HUES6 (cell line): Measurements from ENCODE around the gene CELA2B.
"Not testable (repeated sequence)": the region's sequence is repeated elsewhere in the genome, so short reads cannot be mapped to it uniquely, and the experiment has no call there.

Source experiments
- H3K27ac ChIP-seq: 2 replicates; pipeline ENCODE4 v1.7.0; 2013; ENCODE audit warnings: low read depth, mild to moderate bottlenecking, low read length, inconsistent platforms
- H3K27me3 ChIP-seq: 2 replicates; pipeline ENCODE4 v1.6.1; 2013; ENCODE audit warnings: low read length; ENCODE audit not compliant: control insufficient read depth, insufficient read depth
- H3K36me3 ChIP-seq: 2 replicates; pipeline ENCODE4 v1.6.1; 2013; ENCODE audit warnings: low read length; ENCODE audit not compliant: control insufficient read depth, insufficient read depth
- H3K4me1 ChIP-seq: 2 replicates; pipeline ENCODE4 v1.6.1; 2013; ENCODE audit warnings: low read length; ENCODE audit not compliant: control insufficient read depth, insufficient read depth
- H3K4me3 ChIP-seq: 2 replicates; pipeline ENCODE4 v1.5.1; 2013; ENCODE audit warnings: low read depth, low read length
- H3K9ac ChIP-seq: one replicate; pipeline ENCODE4 v1.6.1; 2013; ENCODE audit warnings: mild to moderate bottlenecking, low read length
- H3K9me3 ChIP-seq: 2 replicates; pipeline ENCODE4 v1.6.1; 2013; ENCODE audit warnings: low read depth, low read length; ENCODE audit not compliant: control insufficient read depth, insufficient read depth

CELA2B gene

GRCh38 chr1:15504436-15504835 lies 28.5 kb downstream of the CELA2B start:
- Histone ChIP-seq H3K4me1 (peaks cover 26% of the 10 kb centered on the region), H3K4me3 (no peak overlapping the region), H3K9me3 (no peaks in the 10 kb centered on the region), H3K27ac (no peak overlapping the region), H3K9ac (no peak overlapping the region), H3K27me3 (no peaks in the 10 kb centered on the region), H3K36me3 (peaks cover 4% of the 10 kb centered on the region; the same call in 1 of the 2 replicates)

GRCh38 chr1:15506831-15507230 lies 30.9 kb downstream of the CELA2B start:
- H3K9ac ChIP-seq: no peak overlapping the region

DNA sequence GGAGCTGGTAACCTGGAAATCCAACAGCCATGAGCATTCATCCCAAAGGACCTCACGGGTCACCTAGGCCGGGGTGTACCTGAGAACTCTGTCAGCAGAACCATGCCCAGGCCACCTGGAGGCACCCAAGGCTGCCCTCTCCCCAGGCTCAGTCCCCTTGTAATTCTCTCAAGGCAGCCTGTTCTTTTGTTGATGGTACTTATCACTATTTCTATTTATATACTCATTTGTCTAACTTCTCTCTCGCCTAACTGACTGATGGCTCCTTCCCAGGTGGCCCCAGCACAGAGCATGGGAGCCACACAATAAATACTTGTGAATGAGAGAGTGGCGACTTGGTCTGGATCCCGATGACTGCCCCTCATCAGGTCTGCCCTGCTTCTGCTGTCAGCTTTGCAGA lies 31.4 kb downstream of the CELA2B start:
- Histone ChIP-seq H3K27ac (no peak overlapping the region), H3K9me3 (no peaks in the 10 kb centered on the region), H3K4me3 (no peak overlapping the region), H3K4me1 (peaks cover 22% of the 10 kb centered on the region), H3K27me3 (no peaks in the 10 kb centered on the region), H3K9ac (no peak overlapping the region), H3K36me3 (peaks cover 4% of the 10 kb centered on the region; the same call in 1 of the 2 replicates)

More at GRCh38 chr1:15506831-15507230, 30.9 kb downstream of the CELA2B start:
- Histone ChIP-seq H3K4me3 (no peak overlapping the region), H3K9me3 (no peaks in the 10 kb centered on the region), H3K36me3 (peaks cover 4% of the 10 kb centered on the region; the same call in 1 of the 2 replicates), H3K4me1 (peaks cover 22% of the 10 kb centered on the region), H3K27me3 (no peaks in the 10 kb centered on the region), H3K27ac (no peak overlapping the region)

GRCh38 chr1:15508700-15509487 lies 33.0 kb downstream of the CELA2B start:
- peak overlapping the region; percentile 38 for H3K9ac ChIP-seq
- H3K9me3 ChIP-seq: no peaks in the 10 kb centered on the region
- peak overlapping the region; percentile 38; the same call in 1 of the 2 replicates for H3K27ac ChIP-seq

DNA sequence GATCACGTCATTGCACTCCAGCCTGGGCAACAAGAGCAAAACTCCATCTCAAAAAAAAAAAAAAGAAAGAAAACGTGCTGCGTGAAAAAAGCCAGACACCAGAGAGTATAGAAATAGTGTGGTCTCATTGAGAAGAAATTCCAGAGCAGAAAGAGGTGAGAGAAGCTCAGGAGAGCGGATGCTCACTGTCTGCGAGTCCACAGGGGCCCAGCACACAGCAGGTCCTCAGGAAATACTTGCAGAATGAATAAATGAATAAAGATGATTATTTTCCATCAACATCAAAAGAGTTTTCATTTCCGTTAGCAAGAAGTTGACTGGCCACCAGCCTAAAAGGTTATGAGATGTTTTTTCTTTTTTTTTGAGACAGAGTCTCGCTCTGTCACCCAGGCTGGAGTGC lies 33.7 kb downstream of the CELA2B start:
- H3K27me3 ChIP-seq: no peaks in the 10 kb centered on the region
- no peak overlapping the region for H3K4me3 ChIP-seq
- H3K9me3 ChIP-seq: no peaks in the 10 kb centered on the region
- no peak overlapping the region for H3K9ac ChIP-seq
- peaks cover 22% of the 10 kb centered on the region for H3K4me1 ChIP-seq
- no peak overlapping the region for H3K27ac ChIP-seq
- H3K36me3 ChIP-seq: peaks cover 11% of the 10 kb centered on the region; the same call in 1 of the 2 replicates

More at GRCh38 chr1:15508700-15509487, 33.0 kb downstream of the CELA2B start:
- Histone ChIP-seq H3K4me3 (no peak overlapping the region), H3K36me3 (peaks cover 10% of the 10 kb centered on the region; the same call in 1 of the 2 replicates), H3K4me1 (peaks cover 22% of the 10 kb centered on the region), H3K27me3 (no peaks in the 10 kb centered on the region)

DNA sequence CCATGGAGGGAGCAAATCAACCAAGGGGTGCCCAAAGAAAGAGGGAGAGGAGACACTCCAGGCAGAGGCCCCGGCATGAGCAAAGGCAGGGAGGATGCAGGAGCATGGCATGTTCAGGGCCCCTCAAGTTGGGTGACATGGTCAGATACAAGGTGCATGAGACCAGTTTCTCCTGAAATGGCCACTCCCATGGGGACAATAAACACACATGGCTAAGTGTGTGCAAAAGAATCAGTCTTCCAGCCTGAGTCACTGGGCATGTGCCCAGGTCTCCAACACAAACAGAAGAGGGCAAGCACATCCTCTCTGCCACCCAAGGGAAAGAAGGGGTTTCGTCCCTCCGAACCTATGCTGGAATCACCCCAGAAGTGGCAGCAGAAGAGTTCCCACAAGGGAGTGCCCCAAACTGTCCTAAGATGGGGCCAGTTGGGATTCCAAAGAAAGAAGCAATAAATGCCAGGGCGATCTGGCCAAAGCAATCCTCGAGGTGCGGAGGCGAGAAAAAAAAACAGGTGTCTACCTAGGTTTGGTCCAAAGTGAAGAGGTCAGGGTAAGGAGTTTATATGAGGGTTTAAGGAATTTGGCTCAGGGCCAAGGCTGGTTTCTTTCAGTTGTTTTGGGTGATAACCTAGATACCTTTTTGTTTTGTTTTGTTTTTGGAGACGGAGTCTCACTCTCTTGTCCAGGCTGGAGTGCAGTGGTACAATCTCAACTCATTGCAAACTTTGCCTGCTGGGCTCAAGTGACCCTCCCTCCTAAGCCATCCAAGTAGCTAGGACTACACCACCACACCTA lies 34.9 kb downstream of the CELA2B start:
- H3K4me3 ChIP-seq: no peak overlapping the region
- no peaks in the 10 kb centered on the region for H3K27me3 ChIP-seq
- H3K27ac ChIP-seq: no peak overlapping the region
- peaks cover 22% of the 10 kb centered on the region for H3K4me1 ChIP-seq
- no peaks in the 10 kb centered on the region for H3K9me3 ChIP-seq
- peaks cover 9% of the 10 kb centered on the region; the same call in 1 of the 2 replicates for H3K36me3 ChIP-seq
- no peak overlapping the region for H3K9ac ChIP-seq

GRCh38 chr1:15513192-15513591 lies 37.3 kb downstream of the CELA2B start:
- H3K36me3 ChIP-seq: peaks cover 17% of the 10 kb centered on the region; the same call in 1 of the 2 replicates
- peaks cover 7% of the 10 kb centered on the region; the same call in 1 of the 2 replicates for H3K4me1 ChIP-seq
- no peak overlapping the region for H3K9ac ChIP-seq
- no peaks in the 10 kb centered on the region for H3K27me3 ChIP-seq
- H3K27ac ChIP-seq: no peak overlapping the region
- H3K9me3 ChIP-seq: no peaks in the 10 kb centered on the region
- no peak overlapping the region for H3K4me3 ChIP-seq

DNA sequence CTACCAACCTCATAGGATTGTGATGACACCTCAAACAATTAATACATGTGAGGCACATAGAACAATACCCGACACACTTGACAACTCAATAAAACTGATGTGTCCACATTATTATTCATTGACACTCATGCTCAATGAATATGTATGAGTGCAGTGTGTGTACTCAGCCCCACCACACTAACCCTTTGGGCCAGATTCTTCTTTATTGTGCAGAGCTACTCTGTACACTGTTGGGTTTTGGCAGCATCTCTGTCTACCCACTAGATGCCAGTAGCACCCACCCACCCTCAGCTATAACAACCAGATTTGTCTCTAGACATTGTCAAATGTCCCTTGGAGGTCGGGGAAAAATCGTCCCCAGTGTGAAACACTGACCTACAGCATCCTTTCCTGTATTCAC lies 38.0 kb downstream of the CELA2B start:
- peaks cover 6% of the 10 kb centered on the region; the same call in 1 of the 2 replicates for H3K4me1 ChIP-seq
- no peak overlapping the region for H3K4me3 ChIP-seq
- no peak overlapping the region for H3K27ac ChIP-seq
- H3K9me3 ChIP-seq: no peaks in the 10 kb centered on the region
- no peaks in the 10 kb centered on the region for H3K27me3 ChIP-seq
- H3K9ac ChIP-seq: no peak overlapping the region
- H3K36me3 ChIP-seq: peaks cover 17% of the 10 kb centered on the region; the same call in 1 of the 2 replicates

GRCh38 chr1:15514557-15514956 lies 38.7 kb downstream of the CELA2B start:
- H3K27ac ChIP-seq, H3K9ac ChIP-seq: not testable (repeated sequence)

DNA sequence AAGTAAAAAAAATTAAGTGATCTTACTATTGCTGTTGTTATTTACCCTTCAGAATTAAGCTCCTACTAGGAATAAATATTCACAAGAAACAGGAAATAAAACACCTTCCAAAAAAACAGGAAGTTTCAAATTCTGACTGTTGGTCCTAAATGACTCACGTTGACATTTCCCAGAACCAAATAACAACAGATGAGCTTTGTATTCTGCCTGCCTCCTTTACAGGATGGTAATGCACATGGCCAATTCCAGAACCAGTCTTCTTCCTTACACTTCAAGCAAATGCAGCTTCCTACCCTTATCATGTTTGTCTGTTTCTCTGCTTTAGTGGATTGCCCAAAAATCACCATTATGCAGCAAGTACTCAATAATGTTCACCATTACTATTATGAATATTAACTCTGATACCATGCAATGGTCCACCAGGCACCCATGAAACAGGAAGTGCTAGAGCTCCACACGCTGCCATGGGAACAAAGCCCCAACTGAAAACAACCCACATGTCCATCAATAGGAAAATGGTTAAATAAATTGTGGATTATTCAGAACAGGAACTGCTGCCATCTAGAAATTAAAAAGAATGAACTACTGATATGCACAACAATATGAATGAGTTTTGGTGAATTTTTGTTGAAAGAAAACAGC lies 39.2 kb downstream of the CELA2B start:
- Histone ChIP-seq H3K36me3 (peaks cover 17% of the 10 kb centered on the region; the same call in 1 of the 2 replicates), H3K9me3 (no peaks in the 10 kb centered on the region), H3K4me1 (no peaks in the 10 kb centered on the region; the same call in 1 of the 2 replicates), H3K27me3 (no peaks in the 10 kb centered on the region), H3K27ac (no peak overlapping the region), H3K4me3 (no peak overlapping the region), H3K9ac (no peak overlapping the region)

More at GRCh38 chr1:15514557-15514956, 38.7 kb downstream of the CELA2B start:
- H3K4me3 ChIP-seq, H3K27me3 ChIP-seq, H3K4me1 ChIP-seq, H3K9me3 ChIP-seq: not testable (repeated sequence)
- peaks cover 17% of the 10 kb centered on the region; the same call in 1 of the 2 replicates for H3K36me3 ChIP-seq
